Measurements from ENCODE around the gene PXDN.

- TF ChIP-seq RXRA (CRISPR knock-in tag; IDR thresholded peaks at IDR 0.05) (no peak), ZNF142 (CRISPR knock-in tag; IDR thresholded peaks at IDR 0.05) (no peak), PRDM4 (CRISPR knock-in tag; IDR thresholded peaks at IDR 0.05; ENCODE audit: borderline replicate concordance) (no peak), MAFK (conservative IDR thresholded peaks at IDR 0.05 in 1 of 2, IDR thresholded peaks at IDR 0.05 in 1 of 2; ENCODE audit: low read length in 2 of 2) (no peak)
Measured at GRCh38 chr2:1685957-1686783, 58.1 kb downstream of the PXDN start.
